HG03108 (cell line): ENCODE measurements around the gene BBC3.
"Not testable (repeated sequence)": the region's sequence is repeated elsewhere in the genome, so short reads cannot be mapped to it uniquely, and the experiment has no call there.

Experiments
- ATAC-seq: cut with Tn5 transposase; IDR thresholded peaks from one replicate; pipeline ENCODE4 v1.9.1; 2021; ENCODE audit warnings: moderate library complexity; ENCODE audit not compliant: unreplicated experiment

Gene BBC3, protein sequence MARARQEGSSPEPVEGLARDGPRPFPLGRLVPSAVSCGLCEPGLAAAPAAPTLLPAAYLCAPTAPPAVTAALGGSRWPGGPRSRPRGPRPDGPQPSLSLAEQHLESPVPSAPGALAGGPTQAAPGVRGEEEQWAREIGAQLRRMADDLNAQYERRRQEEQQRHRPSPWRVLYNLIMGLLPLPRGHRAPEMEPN

GRCh38 chr19:47230921-47231214 lies at the start of gene BBC3:
Gene BBC3 (minus strand): TSS chr19:47231199. CDS start chr19:47228431, 2,768 bp downstream.
- ATAC-seq = no peak

- no peak for ATAC-seq
These were observed 49.3 kb upstream of the BBC3 start for GRCh38 chr19:47280183-47280797.

- ATAC-seq = not testable (repeated sequence)
These were observed 45.5 kb upstream of the BBC3 start for GRCh38 chr19:47276513-47276912.

GRCh38 chr19:47275791-47276461 lies 44.9 kb upstream of the BBC3 start:
- ATAC-seq = no peak

DNA sequence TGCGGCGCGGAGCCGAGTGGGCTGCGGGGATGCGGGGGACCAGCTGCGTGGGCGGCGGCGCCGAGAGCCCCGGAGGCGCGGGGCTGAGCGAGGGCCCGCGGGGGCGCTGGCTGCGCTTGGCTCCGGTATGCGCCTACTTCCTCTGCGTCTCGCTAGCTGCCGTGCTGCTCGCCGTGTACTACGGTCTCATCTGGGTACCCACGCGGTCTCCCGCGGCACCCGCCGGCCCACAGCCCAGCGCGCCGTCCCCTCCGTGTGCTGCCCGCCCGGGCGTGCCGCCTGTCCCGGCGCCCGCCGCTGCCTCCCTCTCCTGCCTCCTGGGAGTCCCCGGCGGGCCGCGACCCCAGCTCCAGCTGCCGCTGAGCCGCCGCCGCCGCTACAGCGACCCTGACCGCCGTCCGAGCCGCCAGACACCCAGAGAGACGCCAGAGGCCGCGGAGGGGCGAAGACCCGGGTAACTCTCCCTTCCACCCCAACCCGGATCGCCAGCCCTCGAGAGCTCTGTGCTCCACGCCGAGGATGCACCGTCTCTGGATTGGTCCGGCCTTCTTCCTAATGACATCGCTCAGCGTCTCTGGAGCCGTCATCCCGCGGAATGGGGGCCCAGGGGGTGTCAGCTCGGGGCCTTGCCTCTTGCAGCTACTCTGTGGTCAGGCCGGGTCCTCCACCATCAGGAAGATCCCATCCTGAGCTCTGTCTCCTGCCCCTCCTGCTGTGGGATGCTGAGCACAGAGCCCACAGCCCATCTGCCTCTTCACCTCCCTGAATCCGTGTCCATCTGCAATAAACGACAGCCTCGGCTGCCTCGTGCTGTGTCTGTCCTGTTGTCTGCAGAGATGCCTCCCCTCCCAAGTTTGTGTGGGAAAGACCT lies 44.1 kb upstream of the BBC3 start:
- ATAC-seq = peak; percentile 10

DNA sequence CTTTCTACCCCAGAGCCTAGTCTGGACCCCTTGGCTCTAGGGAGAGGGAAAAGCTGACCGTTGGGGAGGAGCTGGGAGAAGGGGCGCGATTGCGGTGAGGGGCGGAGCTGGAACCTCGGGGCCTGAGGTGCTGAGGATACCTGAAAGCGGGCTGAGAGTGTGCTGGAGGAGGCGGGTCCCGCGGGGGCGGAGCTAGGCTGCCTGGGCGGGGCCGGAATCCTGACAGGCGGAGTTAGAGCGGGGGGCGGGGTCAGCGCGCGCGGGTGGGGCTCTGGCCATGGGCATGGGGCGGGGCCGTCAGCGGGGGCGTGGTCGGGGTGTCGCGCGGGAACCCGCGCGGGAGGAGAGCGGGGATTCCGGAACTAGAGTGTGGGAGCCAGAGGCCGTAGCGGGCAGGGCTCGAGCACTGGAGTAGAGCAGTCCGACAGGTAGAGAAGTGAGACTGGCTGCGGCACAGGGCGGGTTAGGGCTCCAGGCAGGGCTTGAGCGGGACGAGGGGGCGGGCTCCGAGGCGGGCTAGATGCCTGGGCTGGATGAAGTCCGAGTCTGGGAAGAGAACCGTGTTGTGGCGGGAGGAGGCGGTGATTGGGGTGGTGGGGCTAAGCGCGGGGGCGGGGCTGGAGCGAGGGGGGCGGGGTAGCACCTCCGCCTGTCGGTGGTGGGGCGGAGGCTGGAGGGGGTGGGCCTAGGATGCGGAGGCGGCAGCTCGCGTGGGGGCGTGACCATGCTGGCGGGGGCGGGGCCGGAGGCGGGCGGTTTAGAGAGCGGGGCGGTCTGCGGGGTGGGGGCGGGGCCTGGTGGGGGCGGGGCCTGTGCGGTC lies 43.3 kb upstream of the BBC3 start, which contains the start of gene INAFM1:
Gene INAFM1, plus strand, starts transcription at position 815 of the 820 bp plus-strand sequence. CDS start 35 bp downstream, outside the sequence.
- ATAC-seq = peak; percentile 38

GRCh38 chr19:47273313-47274070 lies 42.5 kb upstream of the BBC3 start:
- ATAC-seq = peak; percentile 71

DNA sequence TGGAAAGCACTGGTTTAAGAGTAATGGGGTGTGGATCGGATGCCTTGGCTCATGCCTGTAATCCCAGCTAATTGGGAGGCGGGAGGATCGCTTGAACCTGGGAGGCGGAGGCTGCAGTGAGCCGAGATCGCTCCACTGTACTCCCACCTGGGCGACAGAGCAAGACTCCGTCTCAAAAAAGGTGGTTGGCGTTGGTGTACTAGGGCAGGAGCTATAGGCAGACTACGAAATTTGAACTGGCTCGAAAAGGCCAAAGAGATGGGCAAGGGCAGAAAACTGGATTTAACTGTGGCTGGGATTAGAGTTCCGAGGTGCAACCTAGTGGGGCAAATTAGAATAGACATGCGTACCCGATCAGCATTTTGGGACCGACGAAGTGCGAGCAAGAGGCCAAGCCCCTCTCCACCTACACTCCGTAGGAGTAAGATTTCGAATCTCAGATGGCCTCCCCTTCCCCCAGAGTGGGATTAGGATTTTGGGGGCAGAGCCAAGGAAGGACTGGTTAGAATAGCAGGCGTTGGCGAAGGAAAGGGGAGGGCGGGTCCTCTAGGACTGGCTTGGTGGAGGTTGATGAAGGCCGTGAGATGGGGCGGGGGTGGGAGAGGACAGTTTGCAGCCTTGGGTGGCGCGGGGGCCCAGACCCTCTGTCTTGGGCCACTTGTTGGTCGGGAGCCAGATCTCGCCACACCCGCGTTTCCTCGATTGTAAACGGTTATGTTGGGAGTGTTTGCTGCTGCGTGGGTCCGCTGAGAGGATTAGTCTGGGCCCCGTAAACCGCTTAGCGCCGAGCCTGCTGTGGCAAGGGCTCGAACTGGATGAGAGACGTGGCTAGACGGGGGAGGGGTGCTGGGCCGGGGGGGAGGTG lies 41.7 kb upstream of the BBC3 start:
- no peak for ATAC-seq

GRCh38 chr19:47271949-47272348 lies 41.0 kb upstream of the BBC3 start:
- ATAC-seq = no peak

DNA sequence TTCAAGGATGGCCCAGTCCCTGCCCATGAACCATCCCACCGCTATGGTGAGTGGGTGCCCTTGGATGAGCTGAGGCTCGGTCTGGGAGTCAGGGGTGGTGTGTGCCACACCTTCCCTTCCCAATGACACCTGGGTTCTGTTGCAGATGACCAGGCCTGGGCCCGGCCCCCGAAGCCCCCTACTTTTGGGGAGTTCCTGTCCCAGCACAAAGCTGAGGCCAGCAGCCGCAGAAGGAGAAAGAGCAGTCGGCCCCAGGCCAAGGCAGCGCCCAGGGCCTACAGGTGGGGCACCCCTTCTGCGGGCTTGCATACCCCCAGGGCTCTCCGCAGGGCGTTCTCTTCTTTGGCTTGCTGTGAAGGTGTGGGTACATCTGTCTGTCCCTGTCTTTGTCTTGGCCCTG lies 39.4 kb upstream of the BBC3 start:
- no peak for ATAC-seq

DNA sequence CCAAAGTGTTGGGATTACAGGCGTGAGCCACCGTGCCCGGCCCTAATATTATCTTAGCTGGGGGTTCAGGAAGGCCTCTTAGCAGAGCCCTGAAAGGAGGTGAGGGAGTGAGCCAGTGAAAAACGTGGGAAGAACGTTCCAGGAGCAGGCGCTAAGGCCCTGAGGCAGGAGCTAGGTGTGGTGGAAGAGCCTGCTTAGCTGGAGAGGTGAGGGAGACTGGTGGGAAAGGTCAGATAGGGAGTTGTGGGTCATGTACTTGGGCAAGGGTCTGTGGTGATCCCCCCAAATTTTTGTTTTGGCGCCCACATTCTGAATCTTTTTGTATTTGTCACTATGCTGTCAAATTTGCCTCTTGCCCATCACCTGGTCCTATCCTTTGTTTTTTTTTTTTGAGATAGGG lies 38.6 kb upstream of the BBC3 start:
- no peak for ATAC-seq

GRCh38 chr19:47268028-47268427 lies 37.0 kb upstream of the BBC3 start:
- no peak for ATAC-seq

DNA sequence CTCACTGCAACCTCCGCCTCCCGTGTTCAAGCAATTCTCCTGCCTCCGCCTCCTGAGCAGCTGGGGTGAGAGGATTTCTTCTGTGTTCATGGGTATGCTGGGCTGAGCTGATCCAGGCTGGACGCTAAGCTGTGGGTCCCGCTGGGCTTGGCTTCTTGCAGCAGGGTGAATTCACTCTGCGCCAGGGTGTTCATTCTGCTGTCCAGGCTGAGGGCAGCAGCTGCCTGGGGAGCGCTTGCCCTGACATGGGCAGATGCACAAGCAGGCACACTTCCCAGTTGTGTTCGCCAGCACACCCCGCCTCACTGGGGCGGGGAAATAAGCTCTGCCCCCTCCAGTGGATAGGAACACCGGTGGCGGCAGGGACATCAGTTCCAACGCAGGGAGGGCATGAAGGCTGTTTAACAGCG lies 36.4 kb upstream of the BBC3 start:
- no peak for ATAC-seq

- no peak for ATAC-seq
These were observed 35.5 kb upstream of the BBC3 start for GRCh38 chr19:47266401-47266941.

DNA sequence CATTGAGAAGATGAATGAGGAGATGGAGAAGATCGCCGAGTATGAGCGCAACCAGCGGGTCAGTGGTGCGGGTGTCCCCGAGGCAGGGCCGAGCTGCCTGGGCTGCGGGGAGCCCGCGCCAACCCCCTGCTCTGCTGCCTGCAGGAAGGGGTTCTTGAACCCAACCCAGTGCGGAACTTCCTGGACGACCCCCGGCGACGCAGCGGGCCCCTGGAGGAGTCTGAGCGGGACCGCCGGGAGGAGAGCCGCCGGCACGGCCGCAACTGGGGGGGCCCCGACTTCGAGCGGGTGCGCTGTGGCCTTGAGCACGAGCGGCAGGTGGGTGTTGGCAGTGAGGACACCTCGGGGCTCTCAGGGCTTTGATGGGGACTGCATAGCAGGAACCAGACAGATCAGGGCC lies 33.6 kb upstream of the BBC3 start:
- ATAC-seq = no peak

GRCh38 chr19:47261946-47262793 lies 31.2 kb upstream of the BBC3 start:
- peak; percentile 68 for ATAC-seq

DNA sequence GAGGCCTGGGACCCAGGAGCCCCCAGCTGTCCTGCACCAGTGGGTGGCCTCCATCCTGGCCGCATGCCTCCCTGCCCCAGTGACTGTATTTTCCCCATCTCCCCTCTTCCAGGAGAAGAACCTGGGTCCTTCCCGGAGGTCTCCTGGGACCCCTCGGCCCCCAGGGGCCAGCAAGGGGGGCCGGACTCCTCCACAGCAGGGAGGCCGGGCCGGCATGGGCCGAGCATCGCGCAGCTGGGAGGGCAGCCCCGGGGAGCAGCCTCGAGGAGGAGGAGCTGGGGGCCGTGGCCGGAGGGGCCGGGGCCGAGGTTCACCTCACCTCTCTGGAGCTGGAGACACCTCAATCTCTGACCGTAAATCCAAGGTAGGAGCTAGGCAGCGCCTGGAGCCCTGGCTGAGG lies 29.5 kb upstream of the BBC3 start:
- ATAC-seq = no peak
